ENCODE results near the gene KRTAP12-3. TPM values are rescaled to one million over a fixed set of nuclear protein-coding genes. Genes with fewer than 3 reads are reported as not detected.

Gene KRTAP12-3
- total RNA-seq, 4 donors from 2014 or later, result 13.2 TPM; not detected in 3

DNA sequence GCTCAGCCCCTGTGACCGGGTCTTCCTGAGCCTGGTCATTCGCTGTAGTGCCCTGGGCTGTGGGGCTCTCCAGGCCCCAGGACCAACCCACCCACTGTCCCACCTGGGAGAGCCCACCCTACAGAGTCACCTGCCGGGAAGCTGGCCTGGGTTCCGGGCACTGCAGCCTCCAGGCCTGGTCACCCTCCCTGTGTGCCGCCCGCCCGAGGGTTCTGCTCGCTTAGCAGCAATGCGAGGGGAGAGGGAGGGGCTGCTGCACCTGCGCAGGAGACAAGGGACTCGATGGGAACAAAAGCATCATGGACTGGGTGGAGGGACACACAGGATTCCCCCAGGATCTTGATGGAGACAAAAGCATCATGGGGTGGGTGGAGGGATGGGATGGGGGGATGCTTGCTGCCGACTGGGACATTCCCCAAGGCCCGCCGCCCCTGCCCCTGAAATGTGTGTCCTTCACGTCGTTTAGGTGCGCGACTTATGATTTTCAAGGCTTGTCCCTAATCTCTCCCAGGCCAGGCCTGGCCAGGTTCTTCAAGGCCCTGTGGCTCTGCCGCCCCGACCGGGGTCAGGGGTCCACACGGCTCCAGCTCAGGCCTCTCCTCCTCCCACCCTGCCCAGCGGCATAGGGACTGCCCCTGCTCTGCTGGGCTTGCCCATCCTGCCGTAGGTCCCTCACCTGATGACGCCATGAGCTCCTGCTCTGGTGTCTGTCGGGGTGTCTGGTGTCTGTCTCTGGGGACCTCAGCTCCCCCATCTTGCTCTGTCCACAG is 44.2 kb upstream of the KRTAP12-3 start:
- 88 to 92% methylated on average over 25 to 26 of the region's 26 CpGs for WGBS, 2 donors
- no peak for DNase-seq (ENCODE audit: low spot score in 2 of 2)
- no peak for TF ChIP-seq POLR2A (IDR thresholded peaks at IDR 0.05)
- TF ChIP-seq, protein P1, sequence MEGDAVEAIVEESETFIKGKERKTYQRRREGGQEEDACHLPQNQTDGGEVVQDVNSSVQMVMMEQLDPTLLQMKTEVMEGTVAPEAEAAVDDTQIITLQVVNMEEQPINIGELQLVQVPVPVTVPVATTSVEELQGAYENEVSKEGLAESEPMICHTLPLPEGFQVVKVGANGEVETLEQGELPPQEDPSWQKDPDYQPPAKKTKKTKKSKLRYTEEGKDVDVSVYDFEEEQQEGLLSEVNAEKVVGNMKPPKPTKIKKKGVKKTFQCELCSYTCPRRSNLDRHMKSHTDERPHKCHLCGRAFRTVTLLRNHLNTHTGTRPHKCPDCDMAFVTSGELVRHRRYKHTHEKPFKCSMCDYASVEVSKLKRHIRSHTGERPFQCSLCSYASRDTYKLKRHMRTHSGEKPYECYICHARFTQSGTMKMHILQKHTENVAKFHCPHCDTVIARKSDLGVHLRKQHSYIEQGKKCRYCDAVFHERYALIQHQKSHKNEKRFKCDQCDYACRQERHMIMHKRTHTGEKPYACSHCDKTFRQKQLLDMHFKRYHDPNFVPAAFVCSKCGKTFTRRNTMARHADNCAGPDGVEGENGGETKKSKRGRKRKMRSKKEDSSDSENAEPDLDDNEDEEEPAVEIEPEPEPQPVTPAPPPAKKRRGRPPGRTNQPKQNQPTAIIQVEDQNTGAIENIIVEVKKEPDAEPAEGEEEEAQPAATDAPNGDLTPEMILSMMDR (IDR thresholded peaks at IDR 0.05), result no peak
- intact Hi-C loops (cut with DNase I; ENCODE audit: low total_unique reads), result no loop called here
- H3K4me3 ChIP-seq (ENCODE audit: low read depth, poor library complexity, severe bottlenecking), result no peak overlapping the region

DNA sequence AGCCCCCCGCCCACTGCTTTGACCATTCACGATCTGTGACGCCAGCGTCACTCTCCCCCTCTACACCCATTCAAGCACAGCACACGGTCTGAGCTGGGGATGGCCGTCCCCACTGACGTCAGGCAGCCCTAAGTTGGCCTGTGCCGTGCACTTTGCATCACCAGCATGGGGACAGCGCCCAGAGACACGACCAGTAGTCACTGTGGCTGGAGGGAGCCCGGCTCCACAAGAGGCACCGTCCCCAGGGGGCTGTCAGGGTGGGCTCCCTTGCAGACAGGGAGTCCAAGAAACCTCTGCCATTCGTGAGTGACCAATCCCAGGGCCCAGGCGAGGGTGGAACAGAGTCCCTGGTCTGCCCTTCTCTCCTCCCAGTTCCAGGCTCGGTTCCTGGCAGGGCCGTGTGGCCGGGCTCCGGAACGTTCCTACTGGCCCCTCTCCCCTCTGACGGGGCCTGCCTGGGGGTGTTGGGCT is 43.5 kb upstream of the KRTAP12-3 start:
- 84 to 90% methylated on average over 13 to 20 of the region's 20 CpGs for WGBS, 2 donors
- no peak for DNase-seq (ENCODE audit: low spot score in 2 of 2)
- H3K4me3 ChIP-seq (ENCODE audit: low read depth, poor library complexity, severe bottlenecking), result no peak overlapping the region
- TF ChIP-seq POLR2A (IDR thresholded peaks at IDR 0.05), result no peak
- intact Hi-C loops (cut with DNase I; ENCODE audit: low total_unique reads), result no loop called here

DNA sequence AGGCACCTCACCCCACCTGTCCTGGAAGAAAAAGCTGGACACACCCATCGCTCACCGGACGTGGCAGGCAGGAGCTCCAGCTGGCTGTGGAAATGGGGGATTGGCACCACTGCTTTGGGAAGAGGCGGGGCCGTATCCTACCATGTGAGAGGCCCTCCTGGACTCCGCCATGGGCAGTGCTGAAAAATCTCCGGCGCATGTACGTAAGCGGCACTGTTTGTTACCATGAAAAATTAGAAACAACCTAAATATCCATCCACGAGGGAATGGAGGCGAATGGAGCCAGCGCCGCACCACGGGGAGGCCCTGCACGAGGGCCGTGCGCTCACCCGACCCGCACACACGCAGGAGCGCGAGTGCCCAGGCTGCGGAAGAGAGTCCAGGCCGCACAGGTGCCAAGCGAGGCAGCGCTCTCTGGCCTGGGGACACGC is 42.8 kb upstream of the KRTAP12-3 start:
- peak in 1 of 2 donors; percentile 79 for DNase-seq (ENCODE audit: low spot score in 2 of 2)
- no peak overlapping the region for H3K4me3 ChIP-seq (ENCODE audit: low read depth, poor library complexity, severe bottlenecking)
- WGBS, 2 donors, result 76 to 85% methylated on average over 28 of the region's 28 CpGs
- TF ChIP-seq POLR2A (IDR thresholded peaks at IDR 0.05), result no peak
- TF ChIP-seq, protein P1 (IDR thresholded peaks at IDR 0.05), result no peak
- intact Hi-C loops (cut with DNase I; ENCODE audit: low total_unique reads), result no loop called here

DNA sequence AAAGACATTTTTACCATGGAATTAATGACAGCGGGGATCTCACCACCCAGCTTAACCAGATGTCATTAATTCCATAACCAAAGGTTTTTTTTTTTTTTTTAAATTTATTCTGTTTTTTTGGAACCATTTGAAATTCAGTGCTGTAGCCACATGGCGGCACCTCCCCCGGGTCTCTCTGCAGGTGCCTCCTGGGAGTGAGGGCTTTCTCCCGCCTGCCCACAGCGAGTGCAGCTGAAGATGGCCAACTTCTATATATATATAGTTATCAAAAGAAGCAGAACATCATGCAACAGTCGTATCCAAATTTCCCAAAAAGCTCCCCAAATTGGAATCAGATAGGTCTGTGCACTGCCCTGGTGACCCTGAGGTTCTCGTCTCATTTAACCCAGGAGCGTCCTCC is 42.3 kb upstream of the KRTAP12-3 start:
- DNase-seq (ENCODE audit: low spot score in 2 of 2), result no peak
- intact Hi-C loops (cut with DNase I; ENCODE audit: low total_unique reads), result no loop called here
- no peak overlapping the region for H3K4me3 ChIP-seq (ENCODE audit: low read depth, poor library complexity, severe bottlenecking)
- 70 to 86% methylated on average over 8 of the region's 8 CpGs for WGBS, 2 donors
- no peak for TF ChIP-seq POLR2A (IDR thresholded peaks at IDR 0.05)
- TF ChIP-seq, protein P1 (IDR thresholded peaks at IDR 0.05), result no peak

DNA sequence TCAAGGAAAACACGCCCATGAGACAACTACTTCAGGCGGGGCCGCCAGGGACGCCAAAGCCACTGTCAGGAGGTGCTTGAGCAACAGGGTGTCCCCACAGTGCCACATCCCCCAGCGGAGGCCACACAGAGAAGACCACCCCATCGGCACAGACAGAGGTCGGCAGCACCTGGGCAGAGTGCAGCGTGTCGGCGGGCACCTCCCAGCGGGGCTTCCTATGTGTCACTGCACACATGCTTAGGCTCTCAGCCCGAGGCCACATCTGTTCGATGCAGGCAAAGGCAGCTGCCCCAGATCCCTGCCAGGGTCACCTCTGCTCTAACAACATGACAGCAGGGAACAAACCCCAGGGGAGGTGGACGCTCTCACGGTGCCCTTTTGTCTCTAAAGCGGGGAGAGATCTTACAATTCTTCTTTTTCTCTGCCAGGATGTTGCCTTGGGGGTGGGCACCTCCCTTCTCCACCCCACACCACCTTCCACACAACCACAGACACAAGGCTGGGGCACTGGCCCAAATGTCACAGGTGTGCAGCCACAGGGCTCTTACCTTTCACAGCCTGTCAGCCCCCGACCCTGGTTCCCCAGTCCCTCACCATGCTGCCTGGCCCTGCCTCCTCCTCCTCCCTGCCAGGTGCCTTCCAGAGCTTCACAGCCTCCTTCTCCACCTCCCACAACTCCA is 41.7 kb upstream of the KRTAP12-3 start:
- no peak for TF ChIP-seq POLR2A (IDR thresholded peaks at IDR 0.05)
- TF ChIP-seq, protein P1 (IDR thresholded peaks at IDR 0.05), result no peak
- DNase-seq (ENCODE audit: low spot score in 2 of 2), result no peak
- 67 to 72% methylated on average over 15 to 16 of the region's 17 CpGs for WGBS, 2 donors
- no peak overlapping the region for H3K4me3 ChIP-seq (ENCODE audit: low read depth, poor library complexity, severe bottlenecking)
- intact Hi-C loops (cut with DNase I; ENCODE audit: low total_unique reads), result no loop called here

DNA sequence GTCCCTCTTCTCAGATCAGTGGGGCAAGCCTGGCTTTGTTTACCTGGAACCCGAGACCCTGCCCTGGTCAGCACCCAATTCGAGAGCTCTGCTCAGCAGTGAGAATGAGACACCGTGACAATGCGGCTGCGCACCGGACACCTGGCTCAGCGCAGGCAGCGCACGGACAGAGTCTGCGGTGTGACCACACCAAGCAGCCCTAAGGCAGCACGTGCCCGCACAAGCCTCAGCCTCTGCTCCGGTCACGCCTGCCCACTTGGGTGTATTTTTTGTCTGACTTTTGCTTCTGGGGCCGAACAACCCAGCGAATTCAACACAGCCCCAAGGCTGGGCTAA is 41.2 kb upstream of the KRTAP12-3 start:
- DNase-seq (ENCODE audit: low spot score in 2 of 2), result no peak
- intact Hi-C loops (cut with DNase I; ENCODE audit: low total_unique reads), result no loop called here
- no peak for TF ChIP-seq POLR2A (IDR thresholded peaks at IDR 0.05)
- TF ChIP-seq, protein P1 (IDR thresholded peaks at IDR 0.05), result no peak
- H3K4me3 ChIP-seq (ENCODE audit: low read depth, poor library complexity, severe bottlenecking), result no peak overlapping the region
- WGBS, 2 donors, result 39 to 50% methylated on average over 16 of the region's 16 CpGs
